AG20443 (cell line): ENCODE data around the gene DFFA.
"Not testable (repeated sequence)": the region's sequence is repeated elsewhere in the genome, so short reads cannot be mapped to it uniquely, and the experiment has no call there.

Source experiments
- DNase-seq: peaks from one replicate; pipeline ENCODE4 v3.0.0; 2012; ENCODE audit warnings: low spot score, mixed read lengths

The DFFA gene

DNA sequence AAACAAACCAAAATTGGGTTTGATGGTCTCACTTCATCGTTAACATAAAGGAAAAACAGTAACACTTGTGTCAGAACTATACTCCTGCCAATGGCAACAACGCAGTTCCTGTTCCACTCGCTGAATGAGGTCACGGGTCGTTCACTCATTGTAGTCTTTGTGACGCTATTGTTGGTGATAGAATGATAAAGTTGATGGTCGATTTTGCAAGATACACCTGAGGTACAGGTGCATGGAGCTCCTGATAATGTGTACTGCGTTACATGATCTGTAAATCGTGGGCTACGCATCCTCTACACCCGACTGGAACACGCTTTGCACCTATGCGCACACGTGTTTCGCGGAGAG, 42.5 kb downstream of the DFFA start:
- DNase-seq = no peak

DNA sequence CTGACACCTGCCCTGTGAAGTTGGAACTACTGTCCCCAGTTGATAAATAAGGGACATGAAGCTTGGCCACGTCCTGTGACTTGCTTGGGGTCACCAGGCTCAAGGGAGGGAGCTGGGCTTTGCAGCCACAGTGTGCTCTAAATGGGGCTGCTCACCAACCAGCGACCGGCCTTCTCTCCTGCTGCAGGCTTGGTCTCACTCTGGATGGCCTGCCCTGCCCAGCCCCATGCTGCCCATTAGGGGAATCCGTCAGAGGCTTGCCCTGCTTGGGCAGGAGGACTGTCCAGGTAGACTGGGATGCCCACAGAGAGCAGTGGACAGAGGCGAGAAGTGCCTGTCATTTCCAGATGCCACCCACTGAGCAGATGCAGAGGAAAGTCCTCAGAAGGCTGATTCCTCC, 43.3 kb downstream of the DFFA start:
- DNase-seq = no peak

DNA sequence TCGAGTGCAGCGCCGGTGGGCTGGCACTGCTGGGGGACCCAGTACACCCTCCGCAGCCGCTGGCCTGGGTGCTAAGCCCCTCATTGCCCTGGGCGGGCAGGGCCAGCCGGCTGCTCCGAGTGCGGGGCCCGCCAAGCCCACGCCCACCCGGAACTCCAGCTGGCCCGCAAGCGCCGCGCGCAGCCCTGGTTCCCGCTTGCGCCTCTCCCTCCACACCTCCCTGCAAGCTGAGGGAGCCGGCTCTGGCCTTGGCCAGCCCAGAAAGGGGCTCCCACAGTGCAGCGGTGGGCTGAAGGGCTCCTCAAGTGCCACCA, 45.8 kb downstream of the DFFA start:
- DNase-seq = not testable (repeated sequence)

DNA sequence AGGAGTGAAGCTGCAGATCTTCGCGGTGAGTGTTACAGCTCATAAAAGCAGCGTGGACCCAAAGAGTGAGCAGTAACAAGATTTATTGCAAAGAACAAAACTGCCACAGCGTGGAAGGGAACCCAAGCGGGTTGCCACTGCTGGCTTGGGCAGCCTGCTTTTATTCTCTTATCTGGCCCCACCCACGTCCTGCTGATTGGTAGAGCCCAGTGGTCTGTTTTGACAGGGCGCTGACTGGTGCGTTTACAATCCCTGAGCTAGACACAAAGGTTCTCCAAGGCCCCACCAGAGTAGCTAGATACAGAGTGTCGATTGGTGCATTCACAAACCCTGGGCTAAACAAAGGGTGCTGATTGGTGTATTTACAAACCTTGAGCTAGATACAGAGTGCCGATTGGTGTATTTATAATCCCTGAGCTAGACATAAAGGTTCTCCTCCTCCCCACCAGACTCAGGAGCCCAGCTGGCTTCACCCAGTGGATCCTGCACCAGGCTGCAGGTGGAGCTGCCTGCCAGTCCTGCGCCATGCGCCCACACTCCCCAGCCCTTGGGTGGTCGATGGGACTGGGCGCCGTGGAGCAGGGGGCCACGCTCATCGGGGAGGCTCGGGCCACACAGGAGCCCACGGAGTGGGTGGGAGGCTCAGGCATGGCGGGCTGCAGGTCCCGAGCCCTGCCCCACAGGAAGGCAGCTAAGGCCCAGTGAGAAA, 46.3 kb downstream of the DFFA start:
- not testable (repeated sequence) for DNase-seq

DNA sequence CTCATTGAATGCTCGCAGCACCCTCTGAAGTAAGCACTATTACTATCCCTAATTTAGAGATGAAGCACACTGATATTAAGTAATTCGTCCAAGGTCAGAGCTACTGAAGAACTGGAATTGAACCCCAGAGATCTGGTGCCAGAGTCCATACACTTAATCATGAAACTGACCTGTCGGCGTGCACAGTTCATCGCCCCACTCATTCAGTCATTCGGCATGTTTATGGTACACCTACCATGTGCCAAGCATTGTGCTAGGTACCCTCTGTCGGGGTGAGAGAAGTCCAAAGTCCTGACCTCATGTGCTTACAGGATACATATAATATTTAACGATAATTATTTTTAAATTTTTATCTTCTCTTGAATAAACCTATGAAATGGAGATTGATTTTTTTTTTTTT, 47.7 kb downstream of the DFFA start:
- no peak for DNase-seq

DNA sequence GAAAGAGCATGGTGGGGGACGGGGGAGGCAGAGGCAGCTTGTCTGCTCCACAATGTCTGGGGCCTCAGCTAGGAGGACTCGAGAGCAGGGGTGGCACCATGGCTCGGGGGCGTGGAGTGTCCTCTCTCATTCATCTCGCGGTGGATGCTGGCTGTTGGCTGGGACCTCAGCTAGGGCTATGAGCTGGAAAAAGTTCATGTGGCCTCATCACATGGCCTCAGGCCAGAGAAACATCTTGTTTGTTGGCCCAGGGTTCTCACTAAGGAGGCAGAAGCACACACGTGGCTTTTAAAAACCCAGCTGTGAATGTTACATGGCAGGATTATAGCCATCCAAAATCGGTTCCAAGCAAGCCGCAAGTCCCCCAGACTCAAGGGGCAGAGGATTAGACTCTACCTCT, 48.3 kb downstream of the DFFA start:
- DNase-seq = peak; percentile 72

DNA sequence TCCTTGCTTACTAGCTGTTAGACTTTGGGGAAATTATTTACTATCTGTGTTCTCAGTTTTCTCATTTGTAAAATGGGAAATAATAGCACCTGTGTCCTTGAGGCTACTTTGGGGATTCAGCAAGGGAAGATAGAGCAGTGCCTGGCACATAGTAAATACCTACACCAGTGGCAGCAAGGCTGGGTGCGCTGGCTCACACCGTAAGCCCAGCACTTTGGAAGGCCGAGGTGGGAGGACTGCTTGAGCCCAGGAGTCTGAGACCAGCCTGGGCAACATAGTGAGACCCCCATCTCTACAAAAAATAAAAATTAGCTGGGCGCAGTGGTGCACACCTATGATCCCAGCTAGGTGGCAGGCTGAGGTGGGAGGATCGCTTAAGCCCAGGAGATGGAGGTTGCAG, 50.7 kb downstream of the DFFA start:
- no peak for DNase-seq

DNA sequence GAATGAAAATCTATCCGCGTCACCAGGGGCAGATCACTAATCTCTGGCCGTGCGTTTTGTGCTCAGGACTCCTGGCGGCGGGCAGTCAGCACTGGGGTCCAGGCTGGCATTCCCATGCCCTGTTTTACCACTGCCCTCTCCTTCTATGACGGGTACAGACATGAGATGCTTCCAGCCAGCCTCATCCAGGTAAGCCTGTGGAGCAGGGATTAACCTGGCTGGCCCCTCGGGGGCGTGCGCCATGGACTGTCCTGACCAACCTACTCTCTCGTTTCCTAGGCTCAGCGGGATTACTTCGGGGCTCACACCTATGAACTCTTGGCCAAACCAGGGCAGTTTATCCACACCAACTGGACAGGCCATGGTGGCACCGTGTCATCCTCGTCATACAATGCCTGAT, 53.0 kb downstream of the DFFA start:
- DNase-seq = no peak

DNA sequence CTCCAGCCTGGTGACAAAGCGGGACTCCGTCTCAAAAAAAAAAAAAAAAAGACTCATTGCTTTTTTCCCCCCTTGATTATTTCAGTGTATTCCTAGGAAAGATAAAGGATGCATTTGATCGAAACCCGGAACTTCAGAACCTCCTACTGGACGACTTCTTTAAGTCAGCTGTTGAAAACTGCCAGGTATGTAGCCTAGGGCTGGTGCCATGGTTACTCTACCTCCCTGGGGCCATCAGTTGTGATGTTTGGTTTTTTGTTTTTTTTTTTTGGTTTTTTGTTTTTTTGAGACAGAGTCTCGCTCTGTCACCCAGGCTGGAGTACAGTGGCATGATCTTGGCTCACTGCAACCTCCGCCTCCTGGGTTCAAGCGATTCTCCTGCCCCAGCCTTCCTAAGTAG, 53.6 kb downstream of the DFFA start:
- DNase-seq = not testable (repeated sequence)

DNA sequence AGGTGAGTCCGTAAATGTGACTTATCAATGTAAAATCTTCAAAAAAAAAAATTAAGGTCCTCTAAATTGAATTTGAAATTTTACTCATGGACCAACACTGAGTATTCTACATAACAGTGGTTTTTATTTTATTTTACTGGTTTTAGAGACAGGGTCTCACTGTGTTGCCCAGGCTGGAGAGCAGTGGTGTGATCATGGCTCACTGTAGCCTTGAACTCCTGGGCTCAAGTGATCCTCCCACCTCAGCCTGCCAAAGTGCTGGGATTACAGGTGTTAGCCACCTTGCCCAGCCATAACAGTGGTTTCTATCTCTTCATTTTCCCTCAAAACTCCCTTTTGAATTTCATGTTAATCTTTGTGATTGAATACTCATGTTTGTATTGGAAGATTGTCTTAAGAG, 56.4 kb downstream of the DFFA start:
- not testable (repeated sequence) for DNase-seq

DNA sequence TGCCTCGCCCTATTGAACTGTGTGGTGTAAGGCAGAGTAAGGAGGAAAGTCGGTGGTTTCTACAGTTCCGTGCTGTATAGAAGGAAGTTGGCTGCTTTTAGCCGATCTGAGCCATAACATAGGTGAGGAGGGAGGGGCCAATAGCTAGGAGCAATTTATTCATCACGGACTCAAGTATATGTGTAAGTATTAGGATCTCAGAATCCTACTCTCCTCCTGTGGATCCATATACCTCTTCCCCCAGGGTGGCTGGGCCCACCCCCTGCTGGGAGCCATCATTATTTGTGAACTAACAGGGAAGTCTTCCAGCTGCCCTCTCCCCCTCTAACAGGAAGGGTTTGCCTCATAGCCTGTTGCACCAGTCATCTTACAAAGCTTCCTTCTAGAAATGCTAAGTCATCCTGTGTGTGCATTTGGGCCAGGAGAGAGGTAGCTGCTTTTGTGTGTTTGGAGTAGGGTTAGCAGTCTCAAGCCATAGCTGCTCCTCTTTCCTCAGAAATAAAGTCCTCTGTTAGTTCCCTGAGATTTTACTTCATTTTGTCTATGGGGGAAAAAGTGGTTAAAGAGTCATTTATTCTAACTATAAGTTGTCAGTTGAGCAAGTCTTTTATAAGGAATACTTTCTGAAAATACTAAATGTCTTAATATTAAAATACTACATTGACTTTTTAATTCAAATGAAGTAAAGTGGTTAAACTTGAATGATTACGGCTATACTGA, 57.0 kb downstream of the DFFA start:
- peak; percentile 54 for DNase-seq

DNA sequence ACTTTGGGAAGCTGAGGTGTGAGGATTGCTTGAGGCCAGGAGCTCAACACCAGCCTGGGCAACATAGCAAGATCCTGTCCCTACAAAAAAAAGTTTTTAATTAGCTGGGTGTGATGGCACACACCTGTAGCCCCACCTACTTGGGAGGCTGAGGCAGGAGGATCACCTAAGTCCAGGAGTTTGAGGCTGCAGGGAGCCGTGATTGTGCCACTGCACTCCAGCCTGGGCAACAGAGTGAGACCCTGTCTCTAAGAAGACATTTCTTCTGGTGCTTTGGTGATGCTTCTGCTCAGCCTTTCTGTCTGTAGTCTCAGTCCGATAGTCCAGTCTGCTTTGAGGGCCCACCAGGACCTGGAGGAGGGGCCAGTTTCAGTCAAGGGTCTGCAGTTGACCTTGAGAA, 65.1 kb downstream of the DFFA start:
- DNase-seq = no peak
